Measurements from ENCODE around the gene UNCX. TPM values are rescaled to one million over a fixed set of nuclear protein-coding genes. Genes with fewer than 3 reads are reported as not detected.

Gene UNCX
- total RNA-seq, 1 donor from 2014 or later: not detected

DNA sequence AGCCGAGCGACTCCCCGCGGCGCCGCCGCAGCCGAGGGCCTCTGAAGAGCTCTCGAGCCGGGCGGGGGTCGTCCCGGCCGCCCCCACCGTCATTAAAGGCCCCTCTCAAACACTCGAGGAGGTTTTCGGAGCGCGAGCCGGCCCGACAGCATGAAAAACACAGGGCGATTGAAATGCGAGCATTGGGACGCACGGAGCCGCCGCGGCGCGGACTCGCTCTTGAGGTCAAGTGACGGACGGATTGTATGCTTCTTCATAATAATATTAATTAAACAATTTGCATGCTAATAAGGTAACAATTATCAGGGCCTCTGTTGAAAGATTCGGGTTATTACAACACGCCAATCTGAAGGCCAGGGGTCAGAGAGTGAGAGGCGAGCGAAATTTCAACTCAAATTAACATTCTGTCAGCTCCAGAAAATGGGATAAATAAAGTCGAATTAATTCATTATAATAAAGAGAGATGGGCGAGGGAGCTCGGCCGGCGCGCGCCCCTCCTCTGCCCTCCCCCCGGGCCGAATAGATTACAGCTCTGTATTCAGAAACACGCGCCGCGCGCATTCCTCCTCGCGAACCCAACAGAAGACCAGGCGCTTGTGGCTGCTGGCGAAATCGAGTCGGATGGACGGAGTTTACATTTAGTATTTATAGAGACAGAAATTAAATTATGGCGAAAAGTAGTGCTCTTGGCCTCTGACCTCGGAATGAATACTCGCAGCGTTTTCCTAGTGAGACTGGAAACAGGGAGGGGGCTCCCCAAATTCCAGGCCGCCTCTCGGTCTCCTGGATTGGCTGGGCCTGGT is 2.1 kb upstream of the UNCX start:
- intact Hi-C loops (cut with micrococcal nuclease): loop anchor here (5.0 kb wide), 1 partner anchor 713 kb away; the partner anchor contains the start of gene PDGFA

DNA sequence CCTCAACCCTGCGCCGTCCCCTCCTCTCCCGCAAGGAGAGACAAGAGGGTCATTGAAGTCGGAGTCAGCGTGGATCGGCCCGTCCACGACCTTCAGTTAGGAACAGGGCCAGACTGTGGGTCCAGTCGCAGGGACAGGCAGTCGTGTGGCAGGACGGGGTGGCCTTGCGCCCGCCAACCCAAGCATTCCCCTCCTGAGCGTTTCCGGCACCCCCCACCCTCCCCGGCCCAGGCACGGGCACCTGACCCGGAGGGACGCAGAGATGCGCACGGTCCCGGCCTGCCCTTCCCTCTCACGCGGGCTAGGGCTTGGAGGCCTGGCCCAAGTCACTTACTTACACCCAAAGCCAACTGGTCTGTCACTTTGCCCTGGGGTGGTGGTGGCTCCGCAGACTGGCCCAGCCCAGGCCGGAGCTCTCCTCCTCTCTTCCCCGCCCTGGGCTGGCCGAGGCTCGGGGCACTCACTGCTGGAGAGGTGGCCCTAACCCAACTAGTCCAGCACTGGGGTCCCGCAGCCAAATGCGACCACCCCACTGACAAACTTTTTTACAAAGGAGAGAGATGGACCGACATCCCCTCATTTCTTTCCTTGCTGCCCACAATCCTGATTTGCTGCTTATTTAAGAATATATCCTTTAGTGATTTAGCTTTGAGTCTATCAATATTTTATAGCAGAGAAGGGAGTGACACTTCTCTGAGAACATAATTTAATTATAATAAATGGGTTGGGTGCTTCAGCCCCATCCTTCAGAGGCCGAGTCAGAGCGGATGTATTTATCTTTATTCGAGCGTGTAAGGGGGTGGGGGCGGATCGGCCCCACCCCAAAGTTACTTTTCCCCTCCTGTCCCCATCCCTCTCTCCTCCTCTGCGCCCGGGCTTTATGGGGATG is 1.2 kb upstream of the UNCX start:
- Mint-ChIP-seq H3K4me3 (ENCODE audit: low read depth) (no peak overlapping the region), H3K27me3 (ENCODE audit: low read depth) (peaks cover 49% of the 10 kb centered on the region), H3K4me1 (ENCODE audit: low read depth) (peaks cover 2% of the 10 kb centered on the region), H3K9me3 (peaks cover 6% of the 10 kb centered on the region), H3K27ac (peak overlapping the region; percentile 80), H3K36me3 (ENCODE audit: low read depth) (peaks cover 6% of the 10 kb centered on the region)
- intact Hi-C loops (cut with micrococcal nuclease): loop anchor here (5.0 kb wide), 1 partner anchor 714 kb away; the partner anchor contains the start of gene PDGFA
- DNase-seq (ENCODE audit: low spot score): no peak

More for the DNA sequence above, 2.1 kb upstream of the UNCX start:
- H3K27ac Mint-ChIP-seq: no peak overlapping the region
- H3K4me1 Mint-ChIP-seq (ENCODE audit: low read depth): peaks cover 2% of the 10 kb centered on the region
- peaks cover 6% of the 10 kb centered on the region for H3K36me3 Mint-ChIP-seq (ENCODE audit: low read depth)
- H3K4me3 Mint-ChIP-seq (ENCODE audit: low read depth): no peak overlapping the region
- peaks cover 6% of the 10 kb centered on the region for H3K9me3 Mint-ChIP-seq
- DNase-seq (ENCODE audit: low spot score): no peak
- H3K27me3 Mint-ChIP-seq (ENCODE audit: low read depth): peaks cover 56% of the 10 kb centered on the region

DNA sequence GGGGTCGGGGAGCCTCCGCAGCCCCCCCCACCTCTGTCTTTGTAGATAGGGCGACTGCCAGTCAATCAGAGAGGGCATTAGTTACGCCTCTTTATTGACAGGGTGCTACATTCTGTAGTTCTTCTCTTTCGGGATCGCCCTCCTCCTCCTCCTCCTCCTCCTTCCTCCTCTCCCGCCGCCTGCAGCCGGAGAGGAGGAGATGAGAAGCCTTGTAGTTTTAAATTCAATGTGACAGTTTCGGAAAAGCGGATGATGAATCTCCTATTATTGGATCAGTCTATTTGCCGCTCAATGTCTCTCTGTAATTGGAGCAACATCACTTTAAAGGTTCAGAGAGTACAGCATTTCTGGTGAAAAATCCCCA is 587 bp upstream of the UNCX start:
- no peak for DNase-seq (ENCODE audit: low spot score)
- intact Hi-C loops (cut with micrococcal nuclease): loop anchor here (5.0 kb wide), 1 partner anchor 715 kb away; the partner anchor contains the start of gene PDGFA
- H3K4me1 Mint-ChIP-seq (ENCODE audit: low read depth): peaks cover 2% of the 10 kb centered on the region
- H3K27ac Mint-ChIP-seq: peak overlapping the region; percentile 80
- H3K36me3 Mint-ChIP-seq (ENCODE audit: low read depth): peaks cover 6% of the 10 kb centered on the region
- no peak overlapping the region for H3K4me3 Mint-ChIP-seq (ENCODE audit: low read depth)
- H3K27me3 Mint-ChIP-seq (ENCODE audit: low read depth): peaks cover 51% of the 10 kb centered on the region
- peaks cover 6% of the 10 kb centered on the region for H3K9me3 Mint-ChIP-seq

DNA sequence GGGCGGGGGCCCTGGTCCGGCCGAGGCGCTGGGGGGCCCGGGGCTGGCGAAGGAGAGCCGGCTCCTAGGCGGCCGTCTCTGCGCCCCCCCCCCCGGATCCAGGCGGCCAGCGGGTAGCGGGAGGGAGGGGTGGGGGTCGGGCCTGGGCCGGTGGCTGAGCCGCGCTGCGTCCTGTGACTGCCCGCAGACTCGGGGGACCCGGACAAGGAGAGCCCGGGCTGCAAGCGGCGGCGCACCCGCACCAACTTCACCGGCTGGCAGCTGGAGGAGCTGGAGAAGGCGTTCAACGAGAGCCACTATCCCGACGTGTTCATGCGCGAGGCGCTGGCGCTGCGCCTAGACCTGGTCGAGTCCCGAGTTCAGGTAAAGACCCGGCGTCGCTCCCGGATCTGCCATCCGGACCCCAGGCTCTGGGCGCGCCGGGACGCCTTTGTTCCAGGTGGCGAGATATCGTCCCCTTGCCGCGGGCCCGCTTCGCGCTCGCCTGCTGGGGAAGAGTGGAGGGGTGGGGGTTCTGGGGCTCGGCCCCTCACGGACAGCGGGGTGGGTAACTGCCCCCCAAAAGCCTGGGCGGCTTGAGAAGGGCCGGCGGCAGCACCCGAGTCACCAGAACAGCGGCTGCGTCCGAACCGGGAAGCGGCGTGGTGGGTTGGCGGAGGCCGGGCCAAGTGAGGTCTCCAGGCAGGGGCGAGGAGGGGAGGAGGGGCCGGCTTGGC is 819 bp downstream of the UNCX start:
- H3K27ac Mint-ChIP-seq: no peak overlapping the region
- no peak for DNase-seq (ENCODE audit: low spot score)
- peaks cover 2% of the 10 kb centered on the region for H3K4me1 Mint-ChIP-seq (ENCODE audit: low read depth)
- H3K36me3 Mint-ChIP-seq (ENCODE audit: low read depth): peaks cover 6% of the 10 kb centered on the region
- intact Hi-C loops (cut with micrococcal nuclease): loop anchor here (5.0 kb wide), 1 partner anchor 716 kb away; the partner anchor contains the start of gene PDGFA
- H3K9me3 Mint-ChIP-seq: peaks cover 6% of the 10 kb centered on the region
- peaks cover 45% of the 10 kb centered on the region for H3K27me3 Mint-ChIP-seq (ENCODE audit: low read depth)
- H3K4me3 Mint-ChIP-seq (ENCODE audit: low read depth): no peak overlapping the region

DNA sequence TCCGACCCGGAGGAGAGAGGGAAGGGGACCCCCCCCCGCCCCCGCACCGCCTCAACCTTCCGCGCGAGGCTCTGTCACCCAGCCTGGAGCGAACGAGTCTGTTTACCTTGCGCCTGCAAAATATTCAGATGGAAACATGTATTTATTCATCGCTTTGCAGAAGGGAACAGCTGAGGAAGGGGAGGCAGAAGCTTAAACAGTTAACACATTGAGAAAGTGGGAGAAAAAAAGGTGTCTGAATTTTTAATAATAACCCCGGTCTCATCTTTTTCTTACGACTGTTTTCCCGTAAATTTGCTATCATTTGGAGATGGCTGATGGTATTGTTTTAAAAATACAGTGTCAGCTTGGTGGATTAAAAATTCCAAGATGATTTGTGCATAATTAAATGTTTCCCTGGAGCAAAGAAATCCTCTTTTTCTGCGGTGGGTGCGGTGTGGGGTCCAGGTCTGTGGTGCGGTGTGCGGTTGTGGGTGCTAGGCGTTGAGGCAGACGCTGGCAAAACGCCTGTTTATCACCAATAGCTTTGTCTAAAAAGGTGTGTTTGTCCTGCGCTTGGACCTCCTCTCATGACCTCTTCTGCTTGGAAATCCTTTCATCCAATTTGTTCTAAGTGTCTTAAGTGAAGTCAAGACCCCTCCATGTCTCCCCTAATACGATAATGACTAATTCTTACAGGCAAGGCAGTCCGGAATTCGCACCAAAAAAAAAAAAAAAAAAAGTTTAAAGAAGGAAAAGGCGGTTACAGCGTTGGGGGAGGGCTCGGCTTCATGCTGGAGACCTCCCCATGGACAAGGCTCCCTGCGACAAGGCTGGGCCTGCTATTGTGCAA is 1.6 kb downstream of the UNCX start:
- intact Hi-C loops (cut with micrococcal nuclease): loop anchor here (5.0 kb wide), 1 partner anchor 717 kb away; the partner anchor contains the start of gene PDGFA
- Mint-ChIP-seq H3K27ac (peak overlapping the region; percentile 57), H3K9me3 (peaks cover 6% of the 10 kb centered on the region), H3K4me1 (ENCODE audit: low read depth) (peaks cover 2% of the 10 kb centered on the region), H3K36me3 (ENCODE audit: low read depth) (peaks cover 6% of the 10 kb centered on the region), H3K27me3 (ENCODE audit: low read depth) (peaks cover 45% of the 10 kb centered on the region), H3K4me3 (ENCODE audit: low read depth) (no peak overlapping the region)
- DNase-seq (ENCODE audit: low spot score): no peak

DNA sequence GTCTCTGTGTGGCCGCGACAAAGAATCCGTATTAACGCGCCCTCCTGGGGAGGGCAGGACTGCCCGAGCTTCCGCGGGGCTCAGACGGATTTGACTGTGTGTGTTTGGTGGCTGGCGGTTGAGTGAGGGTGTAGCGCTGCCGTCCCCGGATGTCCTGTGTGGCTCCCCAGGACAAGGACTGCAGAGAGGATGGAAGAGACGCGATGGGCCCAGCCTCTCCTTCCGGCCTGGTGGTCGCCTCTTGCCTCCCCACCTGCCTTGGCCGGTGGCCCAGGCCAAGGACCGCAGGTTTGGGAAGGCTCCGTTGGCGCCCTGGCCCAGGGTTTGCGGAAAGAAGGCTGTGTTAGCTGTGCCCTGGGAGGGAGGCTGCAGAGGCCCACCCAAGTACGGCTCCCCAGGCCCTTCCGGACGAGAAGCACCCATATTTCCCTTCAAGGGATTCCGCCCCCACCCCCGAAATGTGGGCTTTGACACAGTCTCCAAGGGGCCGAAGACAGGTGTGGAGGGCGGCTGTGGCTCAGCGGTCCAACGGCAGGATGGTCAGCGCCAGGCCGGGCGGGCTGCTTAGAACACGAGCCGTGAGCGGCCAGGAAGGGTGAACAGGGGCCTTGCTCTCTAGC is 2.3 kb downstream of the UNCX start:
- H3K9me3 Mint-ChIP-seq: peaks cover 6% of the 10 kb centered on the region
- H3K27me3 Mint-ChIP-seq (ENCODE audit: low read depth): peaks cover 52% of the 10 kb centered on the region
- no peak for DNase-seq (ENCODE audit: low spot score)
- H3K36me3 Mint-ChIP-seq (ENCODE audit: low read depth): peaks cover 6% of the 10 kb centered on the region
- H3K4me1 Mint-ChIP-seq (ENCODE audit: low read depth): peaks cover 2% of the 10 kb centered on the region
- no peak overlapping the region for H3K4me3 Mint-ChIP-seq (ENCODE audit: low read depth)
- H3K27ac Mint-ChIP-seq: peak overlapping the region; percentile 58
- intact Hi-C loops (cut with micrococcal nuclease): loop anchor here (5.0 kb wide), 1 partner anchor 718 kb away; the partner anchor contains the start of gene PDGFA

DNA sequence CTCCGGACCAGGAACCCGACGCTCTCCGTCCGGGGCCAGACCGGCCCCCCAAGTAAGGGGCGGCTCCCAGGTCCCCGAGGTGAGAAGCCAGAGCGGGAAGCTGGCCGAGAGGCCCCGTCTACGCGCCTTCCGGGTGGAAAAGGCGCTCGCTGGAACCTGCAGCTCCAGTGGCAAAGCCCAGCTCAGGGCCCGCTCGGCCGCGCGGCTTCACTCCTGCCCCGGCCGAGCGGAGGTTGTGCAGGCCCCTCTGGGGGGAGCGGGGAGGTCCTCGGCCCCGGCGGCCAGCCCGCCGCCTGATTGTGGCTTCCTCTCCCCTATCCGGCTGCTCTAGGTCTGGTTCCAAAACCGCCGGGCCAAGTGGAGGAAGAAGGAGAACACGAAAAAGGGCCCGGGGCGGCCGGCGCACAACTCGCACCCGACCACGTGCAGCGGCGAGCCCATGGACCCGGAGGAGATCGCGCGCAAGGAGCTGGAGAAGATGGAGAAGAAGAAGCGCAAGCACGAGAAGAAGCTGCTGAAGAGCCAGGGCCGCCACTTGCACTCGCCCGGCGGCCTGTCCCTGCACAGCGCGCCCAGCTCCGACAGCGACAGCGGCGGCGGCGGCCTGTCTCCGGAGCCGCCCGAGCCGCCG is 2.9 kb downstream of the UNCX start:
- intact Hi-C loops (cut with micrococcal nuclease): no loop called here
- Mint-ChIP-seq H3K36me3 (ENCODE audit: low read depth) (peaks cover 6% of the 10 kb centered on the region), H3K9me3 (peaks cover 6% of the 10 kb centered on the region), H3K4me3 (ENCODE audit: low read depth) (no peak overlapping the region), H3K4me1 (ENCODE audit: low read depth) (peaks cover 2% of the 10 kb centered on the region), H3K27me3 (ENCODE audit: low read depth) (peaks cover 55% of the 10 kb centered on the region), H3K27ac (peak overlapping the region; percentile 69)
- DNase-seq (ENCODE audit: low spot score): no peak

DNA sequence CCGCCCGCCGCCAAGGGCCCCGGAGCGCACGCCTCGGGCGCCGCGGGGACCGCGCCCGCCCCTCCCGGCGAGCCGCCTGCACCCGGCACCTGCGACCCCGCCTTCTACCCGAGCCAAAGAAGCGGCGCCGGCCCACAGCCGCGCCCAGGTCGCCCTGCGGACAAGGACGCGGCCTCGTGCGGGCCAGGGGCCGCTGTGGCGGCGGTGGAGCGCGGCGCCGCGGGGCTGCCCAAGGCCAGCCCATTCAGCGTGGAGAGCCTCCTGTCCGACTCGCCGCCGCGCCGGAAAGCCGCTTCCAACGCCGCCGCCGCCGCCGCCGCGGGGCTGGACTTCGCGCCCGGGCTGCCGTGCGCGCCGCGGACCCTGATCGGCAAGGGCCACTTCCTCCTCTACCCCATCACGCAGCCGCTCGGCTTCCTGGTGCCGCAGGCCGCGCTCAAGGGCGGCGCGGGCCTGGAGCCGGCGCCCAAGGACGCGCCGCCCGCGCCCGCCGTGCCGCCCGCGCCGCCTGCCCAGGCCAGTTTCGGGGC is 3.5 kb downstream of the UNCX start:
- H3K36me3 Mint-ChIP-seq (ENCODE audit: low read depth): peaks cover 6% of the 10 kb centered on the region
- H3K27ac Mint-ChIP-seq: no peak overlapping the region
- no peak for DNase-seq (ENCODE audit: low spot score)
- no peak overlapping the region for H3K4me3 Mint-ChIP-seq (ENCODE audit: low read depth)
- H3K4me1 Mint-ChIP-seq (ENCODE audit: low read depth): peaks cover 2% of the 10 kb centered on the region
- peaks cover 6% of the 10 kb centered on the region for H3K9me3 Mint-ChIP-seq
- peaks cover 53% of the 10 kb centered on the region for H3K27me3 Mint-ChIP-seq (ENCODE audit: low read depth)
- intact Hi-C loops (cut with micrococcal nuclease): no loop called here

DNA sequence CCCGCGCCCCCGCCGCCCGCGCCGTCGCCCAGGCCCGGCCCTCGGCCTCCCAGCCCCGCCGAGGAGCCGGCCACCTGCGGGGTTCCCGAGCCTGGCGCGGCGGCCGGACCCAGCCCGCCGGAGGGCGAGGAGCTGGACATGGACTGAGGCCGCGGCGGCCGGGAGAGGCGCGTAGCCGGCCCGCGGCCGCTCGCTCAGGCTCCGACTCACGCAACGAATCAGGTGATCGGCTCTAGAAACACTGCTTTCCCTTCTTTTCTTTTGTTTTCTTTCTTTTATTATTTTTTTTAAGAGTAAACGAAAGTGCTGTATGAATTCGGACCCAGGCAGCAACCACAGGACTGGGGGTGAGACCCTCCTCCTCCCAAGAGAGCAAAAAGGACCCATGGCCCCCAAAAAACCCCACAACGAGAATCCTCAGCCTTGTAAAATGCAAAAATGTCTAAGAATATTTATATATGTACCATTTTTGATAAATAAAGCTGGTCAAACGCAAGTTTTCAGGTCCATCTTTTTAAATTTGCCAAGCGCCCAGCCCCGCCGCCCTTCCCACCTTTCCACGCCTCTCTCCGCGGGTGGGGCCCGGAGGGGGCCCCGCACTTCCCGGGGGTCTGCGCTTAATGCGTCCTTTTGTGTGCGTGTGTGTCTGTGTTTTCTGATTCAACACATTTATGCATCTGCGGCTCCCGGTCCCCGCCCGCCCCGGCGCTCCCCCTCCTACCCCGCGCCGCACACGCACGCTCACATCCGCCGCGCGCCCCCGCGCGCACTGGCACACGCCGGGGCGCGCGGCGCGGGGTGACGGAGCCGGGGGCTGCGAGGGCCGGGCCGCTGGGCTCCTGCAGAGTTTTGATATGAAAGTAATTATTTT is 4.4 kb downstream of the UNCX start:
- no peak for DNase-seq (ENCODE audit: low spot score)
- peaks cover 6% of the 10 kb centered on the region for H3K9me3 Mint-ChIP-seq
- H3K36me3 Mint-ChIP-seq (ENCODE audit: low read depth): peaks cover 6% of the 10 kb centered on the region
- intact Hi-C loops (cut with micrococcal nuclease): no loop called here
- peak overlapping the region; percentile 62 for H3K27ac Mint-ChIP-seq
- peaks cover 51% of the 10 kb centered on the region for H3K27me3 Mint-ChIP-seq (ENCODE audit: low read depth)
- H3K4me1 Mint-ChIP-seq (ENCODE audit: low read depth): peaks cover 2% of the 10 kb centered on the region
- H3K4me3 Mint-ChIP-seq (ENCODE audit: low read depth): no peak overlapping the region

DNA sequence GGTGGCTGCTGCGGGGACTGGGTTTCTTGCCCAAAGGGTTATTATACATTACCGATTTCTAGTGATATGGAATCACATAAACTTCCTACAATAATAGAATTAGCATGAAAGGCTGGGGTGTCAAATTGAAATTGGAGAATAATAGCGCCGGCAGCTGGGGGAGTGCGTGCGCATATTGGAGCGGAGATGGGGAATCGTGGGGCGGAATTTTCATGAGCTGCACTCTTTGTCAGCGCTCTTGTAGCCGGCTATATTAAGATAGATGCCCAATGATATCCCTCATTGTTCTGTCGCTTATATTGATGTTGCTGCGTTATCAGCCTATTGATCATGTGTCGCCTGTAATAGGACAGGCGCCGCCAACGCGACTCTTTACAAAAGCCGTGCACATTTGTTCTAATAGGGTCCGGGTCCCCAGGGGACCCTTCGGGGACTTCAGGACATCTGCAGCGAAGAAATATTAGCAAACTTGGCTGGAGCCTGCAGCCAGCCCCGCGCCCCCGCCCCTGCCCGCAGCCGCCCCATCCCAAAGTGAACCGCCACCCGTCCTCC is 5.1 kb downstream of the UNCX start:
- Mint-ChIP-seq H3K27me3 (ENCODE audit: low read depth) (peaks cover 49% of the 10 kb centered on the region), H3K4me1 (ENCODE audit: low read depth) (peaks cover 2% of the 10 kb centered on the region), H3K4me3 (ENCODE audit: low read depth) (no peak overlapping the region), H3K9me3 (peaks cover 6% of the 10 kb centered on the region), H3K27ac (no peak overlapping the region), H3K36me3 (ENCODE audit: low read depth) (peaks cover 6% of the 10 kb centered on the region)
- intact Hi-C loops (cut with micrococcal nuclease): no loop called here
- DNase-seq (ENCODE audit: low spot score): no peak
